ENCODE measurements around the gene DNAJB4. TPM values are rescaled to one million over a fixed set of nuclear protein-coding genes. Genes with fewer than 3 reads are reported as not detected.

The DNAJB4 gene
- total and polyA plus RNA-seq, 7 donors = 7.8 to 41.7 (median 29.6) TPM

Small RNAs within 50 kb of the gene (small RNA-seq; reads per million reads assigned to genes)
- gene AC103591.3 = 0 reads per million in 3 donors

Other genes with a start within 250 kb of the DNAJB4 start
- 10 to 100 TPM; 47.5 to 81.6 (median 70.2) TPM for gene USP33, start 245.1 kb upstream of the DNAJB4 start, total RNA-seq
- gene USP33, start 245.1 kb upstream of the DNAJB4 start, polyA plus RNA-seq = 10 to 100 TPM; 23.4 to 28.7 (median 24.6) TPM
- 10 to 100 TPM; 18.8 to 22.2 (median 20.4) TPM for gene MIGA1, start 225.3 kb upstream of the DNAJB4 start, total RNA-seq
- 1 to 10 TPM; 1.2 to 4.7 (median 1.2) TPM for gene MIGA1, start 225.3 kb upstream of the DNAJB4 start, polyA plus RNA-seq
- 100 to 1,000 TPM in 2 of 4 donors, 10 to 100 TPM in 2; 68.8 to 158 (median 95.3) TPM for gene NEXN, start 116.3 kb upstream of the DNAJB4 start, total RNA-seq
- gene NEXN, start 116.3 kb upstream of the DNAJB4 start, polyA plus RNA-seq = 1 to 10 TPM; 4.2 to 7.9 (median 6.0) TPM
- gene FUBP1, start 25.9 kb upstream of the DNAJB4 start, total RNA-seq = 10 to 100 TPM; 60.6 to 79.2 (median 71.3) TPM
- gene FUBP1, start 25.9 kb upstream of the DNAJB4 start, polyA plus RNA-seq = 10 to 100 TPM; 20.8 to 60.4 (median 22.8) TPM
- 1 to 10 TPM in 3 of 4 donors, under 1 TPM in 1; 0.99 to 2.5 (median 1.5) TPM for gene GIPC2, start 41.0 kb downstream of the DNAJB4 start, total RNA-seq
- 10 to 100 TPM; 13.5 to 23.8 (median 17.4) TPM for gene GIPC2, start 41.0 kb downstream of the DNAJB4 start, polyA plus RNA-seq